Activated effector memory CD4-positive, alpha-beta T cell treated with Interleukin-2 at 50 U/mL for 16 hours (primary cell): ENCODE results near the gene KLHL20.
"Not testable (repeated sequence)": the region's sequence is repeated elsewhere in the genome, so short reads cannot be mapped to it uniquely, and the experiment has no call there.

Experiments
- DNase-seq: peaks from one replicate; pipeline ENCODE4 v3.0.0-alpha.2; 2020

KLHL20 gene

GRCh38 chr1:173758110-173758509, 43.3 kb downstream of the KLHL20 start:
- no peak for DNase-seq

- no peak for DNase-seq
Observed at GRCh38 chr1:173758980-173759379, 44.2 kb downstream of the KLHL20 start.

- not testable (repeated sequence) for DNase-seq
Observed at GRCh38 chr1:173764331-173764730, 49.5 kb downstream of the KLHL20 start.

- no peak for DNase-seq
Observed at GRCh38 chr1:173768206-173768605, 53.4 kb downstream of the KLHL20 start.

- DNase-seq = no peak
Observed at GRCh38 chr1:173768827-173769226, 54.0 kb downstream of the KLHL20 start.

- not testable (repeated sequence) for DNase-seq
Observed at GRCh38 chr1:173770330-173770729, 55.5 kb downstream of the KLHL20 start.

GRCh38 chr1:173771560-173771959, 56.8 kb downstream of the KLHL20 start:
- no peak for DNase-seq

GRCh38 chr1:173775578-173776226, 60.9 kb downstream of the KLHL20 start:
- no peak for DNase-seq

- no peak for DNase-seq
Observed at GRCh38 chr1:173779936-173780335, 65.2 kb downstream of the KLHL20 start.

GRCh38 chr1:173784997-173785396, 70.2 kb downstream of the KLHL20 start:
- DNase-seq = no peak

GRCh38 chr1:173789841-173790240, 75.1 kb downstream of the KLHL20 start:
- no peak for DNase-seq

- DNase-seq = no peak
Observed at GRCh38 chr1:173798078-173798477, 83.3 kb downstream of the KLHL20 start.

GRCh38 chr1:173799995-173800394, 85.2 kb downstream of the KLHL20 start:
- not testable (repeated sequence) for DNase-seq

GRCh38 chr1:173802961-173803360, 88.2 kb downstream of the KLHL20 start:
- no peak for DNase-seq

- DNase-seq = not testable (repeated sequence)
Observed at GRCh38 chr1:173813654-173814053, 98.9 kb downstream of the KLHL20 start.

- no peak for DNase-seq
Observed at GRCh38 chr1:173818459-173818858, 103.7 kb downstream of the KLHL20 start.

GRCh38 chr1:173821680-173822079, 106.9 kb downstream of the KLHL20 start:
- no peak for DNase-seq

GRCh38 chr1:173823781-173824314, 109.1 kb downstream of the KLHL20 start:
- DNase-seq = no peak

- peak; percentile 86 for DNase-seq
Observed at GRCh38 chr1:173824315-173825081, 109.7 kb downstream of the KLHL20 start, which contains the start of the genes CENPL and DARS2. TSS of gene CENPL (minus strand) at chr1:173824883. CDS start at chr1:173811299, 13,584 bp downstream. TSS of gene DARS2 (plus strand) at chr1:173824673. CDS start at chr1:173825230, 557 bp downstream.

- no peak for DNase-seq
Observed at GRCh38 chr1:173827611-173828010, 112.8 kb downstream of the KLHL20 start.

GRCh38 chr1:173832748-173833147, 118.0 kb downstream of the KLHL20 start:
- DNase-seq = no peak
